Upper lobe of left lung (tissue), 6 donors: ENCODE results near the gene ART4. TPM values are rescaled to one million over a fixed set of nuclear protein-coding genes. Genes with fewer than 3 reads are reported as not detected.

ENCODE experiments used
- ATAC-seq, 2 donors: fragments of 200-7000 bp; cut with Tn5 transposase; one replicate each; pipeline ENCODE4 v1.9.1; 2022; ENCODE audit warnings: mild to moderate bottlenecking in 2 of 2, moderate library complexity in 2 of 2; ENCODE audit not compliant: low FRiP score in 2 of 2
- DNase-seq, 2 donors: peaks; one replicate each; pipeline ENCODE4 v3.0.0-alpha.2; 2019 to 2020
- H3K27ac ChIP-seq, 4 donors: fragments of 200-600 bp; sonication (generic); one replicate each; pipeline ENCODE4 v1.5.1; 2016 to 2019
- H3K27me3 ChIP-seq, 4 donors: fragments of 200-600 bp; sonication (generic); one replicate each; pipeline ENCODE4 v1.5.1; 2017 to 2019
- H3K36me3 ChIP-seq, 4 donors: fragments of 200-600 bp; sonication (generic); one replicate each; pipeline ENCODE4 v1.5.1; 2016 to 2019
- H3K4me1 ChIP-seq, 4 donors: fragments of 200-600 bp; sonication (generic); one replicate each; pipeline ENCODE4 v1.5.1; 2018 to 2019
- H3K4me3 ChIP-seq, 4 donors: fragments of 200-600 bp; sonication (generic); one replicate each; pipeline ENCODE4 v1.5.1; 2017 to 2019; ENCODE audit warnings: mild to moderate bottlenecking in 2 of 4, moderate library complexity in 1 of 4
- H3K9me3 ChIP-seq, 4 donors: fragments of 200-600 bp; sonication (generic); one replicate each; pipeline ENCODE4 v1.5.1; 2018 to 2019
- CTCF ChIP-seq, 6 experiments: fragments of 450-650 bp in 4 of 6; fragments of 200-600 bp in 2 of 6; sonication (generic) in 2 of 6; IDR thresholded peaks; one replicate each; pipeline ENCODE4 v1.5.1; 2016 to 2019; ENCODE audit warnings: antibody characterized with exemption in 6 of 6
- EP300 ChIP-seq, 4 donors: sonication (generic); formaldehyde crosslinking; IDR thresholded peaks; one replicate each; pipeline ENCODE4 v1.5.1; 2017; ENCODE audit warnings: antibody characterized with exemption in 4 of 4, control low read depth in 2 of 4
- POLR2A ChIP-seq, 4 donors: fragments of 450-650 bp; IDR thresholded peaks; one replicate each; pipeline ENCODE4 v1.5.1; 2016 to 2017; ENCODE audit warnings: antibody characterized with exemption in 4 of 4, mild to moderate bottlenecking in 2 of 4
- POLR2AphosphoS5 ChIP-seq, 2 donors: sonication (generic); formaldehyde crosslinking; IDR thresholded peaks; one replicate each; pipeline ENCODE4 v1.5.1; 2017; ENCODE audit warnings: antibody characterized with exemption in 2 of 2
- WGBS, 2 donors: methylation state at CpG; one replicate each; pipeline ENCODE4 v1.1.5; 2017 to 2018; 5-methylcytosine and 5-hydroxymethylcytosine counted together
- total RNA-seq, 6 donors: library from RNA; depleted of rRNA in 4 of 6; stranded (reverse); fragments of >200 nt in 4 of 6; gene quantifications; one replicate each; pipeline versions ENCODE4 v1.1.0 to v1.2.1, GENCODE V29; 2016 to 2021
- donor health status: DM: no; HTN: no; CAD: no; lungs with moderate emphysema.
- donor health status: DM: no; HTN: yes; CAD: no; lungs with severe emphysema.

The ART4 gene
- total RNA-seq, 6 donors from 2014 or later: 0.55 to 5.8 (median 2.1) TPM

- DNase-seq (no peak), ATAC-seq (no peak)
- H3K4me3 ChIP-seq: no peak overlapping the region
- no peaks in the 10 kb centered on the region for H3K9me3 ChIP-seq
- H3K4me1 ChIP-seq: peaks cover 0 to 10% (median 6%) of the 10 kb centered on the region in 4 donors
- H3K36me3 ChIP-seq: no peaks in the 10 kb centered on the region
- H3K27ac ChIP-seq: no peak overlapping the region
- TF ChIP-seq EP300 (IDR thresholded peaks at IDR 0.05): no peak
- no peak for TF ChIP-seq CTCF (IDR thresholded peaks at IDR 0.05)
- TF ChIP-seq POLR2A (IDR thresholded peaks at IDR 0.05): no peak
- no peak for TF ChIP-seq POLR2AphosphoS5 (IDR thresholded peaks at IDR 0.05)
- no peaks in the 10 kb centered on the region for H3K27me3 ChIP-seq
Observed at GRCh38 chr12:14834509-14834908, 8.8 kb downstream of the ART4 start.

- Histone ChIP-seq H3K36me3 (no peaks in the 10 kb centered on the region), H3K27ac (no peak overlapping the region), H3K4me1 (peaks cover 0 to 10% (median 6%) of the 10 kb centered on the region in 4 donors), H3K9me3 (no peaks in the 10 kb centered on the region), H3K27me3 (no peaks in the 10 kb centered on the region), H3K4me3 (no peak overlapping the region)
- TF ChIP-seq POLR2A (IDR thresholded peaks at IDR 0.05): no peak
- TF ChIP-seq POLR2AphosphoS5 (IDR thresholded peaks at IDR 0.05): no peak
- TF ChIP-seq CTCF (IDR thresholded peaks at IDR 0.05): no peak
- no peak for TF ChIP-seq EP300 (IDR thresholded peaks at IDR 0.05)
- no peak for ATAC-seq
- 54 to 67% methylated on average over 1 of the region's 1 CpG for WGBS, 2 donors
- DNase-seq: no peak
Observed at GRCh38 chr12:14833952-14834351, 9.4 kb downstream of the ART4 start.

GRCh38 chr12:14833336-14833735, 10.0 kb downstream of the ART4 start:
- Histone ChIP-seq H3K36me3 (no peaks in the 10 kb centered on the region), H3K4me1 (peaks cover 0 to 10% (median 6%) of the 10 kb centered on the region in 4 donors), H3K4me3 (no peak overlapping the region), H3K27ac (no peak overlapping the region), H3K27me3 (no peaks in the 10 kb centered on the region), H3K9me3 (no peaks in the 10 kb centered on the region)
- WGBS, 2 donors: 85% methylated on average over 3 of the region's 3 CpGs
- DNase-seq (no peak), ATAC-seq (no peak)
- no peak for TF ChIP-seq CTCF (IDR thresholded peaks at IDR 0.05)

GRCh38 chr12:14828892-14829291, 14.4 kb downstream of the ART4 start:
- H3K4me3 ChIP-seq: no peak overlapping the region
- no peaks in the 10 kb centered on the region for H3K9me3 ChIP-seq
- H3K27me3 ChIP-seq: no peaks in the 10 kb centered on the region
- DNase-seq (no peak), ATAC-seq (no peak)
- H3K27ac ChIP-seq: no peak overlapping the region
- no peak for TF ChIP-seq POLR2A (IDR thresholded peaks at IDR 0.05)
- TF ChIP-seq CTCF (IDR thresholded peaks at IDR 0.05): no peak
- TF ChIP-seq EP300 (IDR thresholded peaks at IDR 0.05): no peak
- TF ChIP-seq POLR2AphosphoS5 (IDR thresholded peaks at IDR 0.05): no peak
- no peaks in the 10 kb centered on the region for H3K4me1 ChIP-seq
- H3K36me3 ChIP-seq: no peaks in the 10 kb centered on the region

GRCh38 chr12:14827043-14827442, 16.3 kb downstream of the ART4 start:
- Histone ChIP-seq H3K27ac (peak overlapping the region in 1 of 4 donors; percentile 61), H3K36me3 (no peaks in the 10 kb centered on the region), H3K4me1 (no peaks in the 10 kb centered on the region), H3K9me3 (no peaks in the 10 kb centered on the region), H3K4me3 (no peak overlapping the region), H3K27me3 (no peaks in the 10 kb centered on the region)
- TF ChIP-seq POLR2AphosphoS5 (IDR thresholded peaks at IDR 0.05): no peak
- no peak for TF ChIP-seq POLR2A (IDR thresholded peaks at IDR 0.05)
- no peak for TF ChIP-seq CTCF (IDR thresholded peaks at IDR 0.05)
- no peak for TF ChIP-seq EP300 (IDR thresholded peaks at IDR 0.05)
- DNase-seq (no peak), ATAC-seq (no peak)
- WGBS, 2 donors: 91 to 94% methylated on average over 2 of the region's 2 CpGs
